IMR-90 (cell line): ENCODE measurements around the gene SEL1L.

ENCODE experiments used
- FOS ChIP-seq: fragments of 150-350 bp; IDR thresholded peaks from 2 replicates; pipeline ENCODE4 v1.6.1; 2016; ENCODE audit warnings: low read depth, low read length
- POLR2A ChIP-seq: IDR thresholded peaks from 2 replicates; pipeline ENCODE4 v1.6.1; 2012; ENCODE audit warnings: mild to moderate bottlenecking, low read depth, low read length
- TF ChIP-seq, protein P1 (sequence below): conservative IDR thresholded peaks from 2 replicates; pipeline ENCODE4 v1.5.1; 2012; ENCODE audit warnings: mild to moderate bottlenecking, low read depth, low read length, improper control_type of control experiment

DNA sequence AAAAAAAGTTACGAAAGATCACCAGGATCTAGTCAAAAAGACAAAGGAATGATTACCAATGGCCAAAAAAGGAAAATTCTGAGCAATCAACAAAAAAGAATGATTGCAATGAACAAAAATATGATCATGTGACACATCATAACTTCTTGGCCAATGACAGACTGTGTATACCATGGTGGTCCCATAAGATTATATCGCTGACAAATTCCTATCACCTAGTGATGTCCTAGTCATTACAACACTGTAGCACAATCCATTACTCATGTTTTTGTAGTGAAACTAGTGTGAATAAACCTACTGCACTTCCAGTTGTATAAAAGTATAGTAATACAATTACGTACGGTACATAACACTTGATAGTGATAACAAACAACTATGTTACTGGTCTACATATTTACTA, 12.3 kb downstream of the SEL1L start:
- TF ChIP-seq FOS, result no peak
- TF ChIP-seq POLR2A, result no peak
- TF ChIP-seq, protein P1, sequence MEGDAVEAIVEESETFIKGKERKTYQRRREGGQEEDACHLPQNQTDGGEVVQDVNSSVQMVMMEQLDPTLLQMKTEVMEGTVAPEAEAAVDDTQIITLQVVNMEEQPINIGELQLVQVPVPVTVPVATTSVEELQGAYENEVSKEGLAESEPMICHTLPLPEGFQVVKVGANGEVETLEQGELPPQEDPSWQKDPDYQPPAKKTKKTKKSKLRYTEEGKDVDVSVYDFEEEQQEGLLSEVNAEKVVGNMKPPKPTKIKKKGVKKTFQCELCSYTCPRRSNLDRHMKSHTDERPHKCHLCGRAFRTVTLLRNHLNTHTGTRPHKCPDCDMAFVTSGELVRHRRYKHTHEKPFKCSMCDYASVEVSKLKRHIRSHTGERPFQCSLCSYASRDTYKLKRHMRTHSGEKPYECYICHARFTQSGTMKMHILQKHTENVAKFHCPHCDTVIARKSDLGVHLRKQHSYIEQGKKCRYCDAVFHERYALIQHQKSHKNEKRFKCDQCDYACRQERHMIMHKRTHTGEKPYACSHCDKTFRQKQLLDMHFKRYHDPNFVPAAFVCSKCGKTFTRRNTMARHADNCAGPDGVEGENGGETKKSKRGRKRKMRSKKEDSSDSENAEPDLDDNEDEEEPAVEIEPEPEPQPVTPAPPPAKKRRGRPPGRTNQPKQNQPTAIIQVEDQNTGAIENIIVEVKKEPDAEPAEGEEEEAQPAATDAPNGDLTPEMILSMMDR, result no peak
